Activated naive CD8-positive, alpha-beta T cell treated with anti-CD3 and anti-CD28 coated beads, Interleukin-2, amount 50 U/mL, for 16 hours (primary cell): Measurements from ENCODE around the gene CAMK2A.

Source experiments
- DNase-seq: peaks from one replicate; pipeline ENCODE4 v3.0.0-alpha.2; 2020; ENCODE audit warnings: low read depth, low spot score

Gene CAMK2A

GRCh38 chr5:150300496-150301169, 11.1 kb upstream of the CAMK2A start:
- no peak for DNase-seq

GRCh38 chr5:150299571-150300327, 10.2 kb upstream of the CAMK2A start:
- DNase-seq = no peak

GRCh38 chr5:150298701-150299451, 9.3 kb upstream of the CAMK2A start:
- no peak for DNase-seq

- no peak for DNase-seq
Observed at GRCh38 chr5:150297934-150298595, 8.5 kb upstream of the CAMK2A start.

GRCh38 chr5:150297236-150297890, 7.8 kb upstream of the CAMK2A start:
- DNase-seq = no peak

GRCh38 chr5:150296496-150296895, 6.9 kb upstream of the CAMK2A start:
- no peak for DNase-seq

- no peak for DNase-seq
Observed at GRCh38 chr5:150295741-150296486, 6.3 kb upstream of the CAMK2A start.

- no peak for DNase-seq
Observed at GRCh38 chr5:150295172-150295634, 5.6 kb upstream of the CAMK2A start.

GRCh38 chr5:150294551-150295071, 5.0 kb upstream of the CAMK2A start:
- no peak for DNase-seq

GRCh38 chr5:150293091-150293941, 3.7 kb upstream of the CAMK2A start:
- DNase-seq = no peak

GRCh38 chr5:150291388-150292385, 2.1 kb upstream of the CAMK2A start:
- no peak for DNase-seq

GRCh38 chr5:150288791-150289190, 782 bp downstream of the CAMK2A start:
- no peak for DNase-seq

- DNase-seq = no peak
Observed at GRCh38 chr5:150288361-150288760, 1.2 kb downstream of the CAMK2A start.

GRCh38 chr5:150286820-150287219, 2.8 kb downstream of the CAMK2A start:
- no peak for DNase-seq

- no peak for DNase-seq
Observed at GRCh38 chr5:150285114-150285513, 4.5 kb downstream of the CAMK2A start.

- no peak for DNase-seq
Observed at GRCh38 chr5:150284311-150284710, 5.3 kb downstream of the CAMK2A start.

- no peak for DNase-seq
Observed at GRCh38 chr5:150283904-150284303, 5.7 kb downstream of the CAMK2A start.

GRCh38 chr5:150281987-150282386, 7.6 kb downstream of the CAMK2A start:
- DNase-seq = no peak
